Right kidney (tissue), 1 donor: Measurements from ENCODE around the gene ZFAND3.
"Not testable (repeated sequence)": the region's sequence is repeated elsewhere in the genome, so short reads cannot be mapped to it uniquely, and the experiment has no call there.

Source experiments
- DNase-seq: peaks from one replicate; pipeline ENCODE4 v3.0.0-alpha.2; 2016

Gene ZFAND3

GRCh38 chr6:38011937-38012336 lies 192.4 kb downstream of the ZFAND3 start:
- DNase-seq = no peak

- DNase-seq = no peak
Measured at GRCh38 chr6:38012573-38012972, 193.0 kb downstream of the ZFAND3 start.

- DNase-seq = no peak
Measured at GRCh38 chr6:38015341-38015740, 195.8 kb downstream of the ZFAND3 start.

- DNase-seq = no peak
Measured at GRCh38 chr6:38016824-38017223, 197.3 kb downstream of the ZFAND3 start.

GRCh38 chr6:38018755-38019165 lies 199.2 kb downstream of the ZFAND3 start:
- DNase-seq = no peak

GRCh38 chr6:38020593-38020992 lies 201.1 kb downstream of the ZFAND3 start:
- DNase-seq = no peak

GRCh38 chr6:38021029-38021428 lies 201.5 kb downstream of the ZFAND3 start:
- DNase-seq = no peak

GRCh38 chr6:38021571-38021970 lies 202.0 kb downstream of the ZFAND3 start:
- DNase-seq = no peak

GRCh38 chr6:38022688-38023087 lies 203.2 kb downstream of the ZFAND3 start:
- no peak for DNase-seq

- DNase-seq = no peak
Measured at GRCh38 chr6:38024908-38025307, 205.4 kb downstream of the ZFAND3 start.

- DNase-seq = no peak
Measured at GRCh38 chr6:38025451-38025850, 205.9 kb downstream of the ZFAND3 start.

- no peak for DNase-seq
Measured at GRCh38 chr6:38027685-38028373, 208.3 kb downstream of the ZFAND3 start.

GRCh38 chr6:38030380-38030779 lies 210.9 kb downstream of the ZFAND3 start:
- no peak for DNase-seq

GRCh38 chr6:38032797-38033196 lies 213.3 kb downstream of the ZFAND3 start:
- no peak for DNase-seq

GRCh38 chr6:38033442-38033982 lies 214.0 kb downstream of the ZFAND3 start:
- no peak for DNase-seq

- no peak for DNase-seq
Measured at GRCh38 chr6:38034274-38034914, 214.9 kb downstream of the ZFAND3 start.

GRCh38 chr6:38035478-38035877 lies 216.0 kb downstream of the ZFAND3 start:
- DNase-seq = no peak

GRCh38 chr6:38039502-38039901 lies 220.0 kb downstream of the ZFAND3 start:
- DNase-seq = no peak

GRCh38 chr6:38040254-38040653 lies 220.7 kb downstream of the ZFAND3 start:
- no peak for DNase-seq

- DNase-seq = no peak
Measured at GRCh38 chr6:38043259-38043753, 223.8 kb downstream of the ZFAND3 start.

- no peak for DNase-seq
Measured at GRCh38 chr6:38045701-38046305, 226.3 kb downstream of the ZFAND3 start.

- no peak for DNase-seq
Measured at GRCh38 chr6:38047562-38047961, 228.0 kb downstream of the ZFAND3 start.

GRCh38 chr6:38049861-38050397 lies 230.4 kb downstream of the ZFAND3 start:
- not testable (repeated sequence) for DNase-seq
